ENCODE results near the gene KRT73.

- TF ChIP-seq POLR2AphosphoS5 (IDR thresholded peaks at IDR 0.05; ENCODE audit: low read depth): no peak
- TF ChIP-seq EZH2phosphoT487 (IDR thresholded peaks at IDR 0.05; ENCODE audit: unreplicated experiment): no peak
- TF ChIP-seq CTCF (conservative IDR thresholded peaks at IDR 0.05; ENCODE audit: low read depth in 2 of 2): no peak
- TF ChIP-seq REST (IDR thresholded peaks at IDR 0.05; ENCODE audit: unreplicated experiment): no peak
- TF ChIP-seq EZH2 (IDR thresholded peaks at IDR 0.05; ENCODE audit: low read depth, unreplicated experiment): no peak
- TF ChIP-seq CREB1 (CRISPR knock-in tag; IDR thresholded peaks at IDR 0.05; ENCODE audit: low read depth): no peak
- TF ChIP-seq ZNF114 (CRISPR knock-in tag; IDR thresholded peaks at IDR 0.05): no peak
- TF ChIP-seq JUNB (IDR thresholded peaks at IDR 0.05; ENCODE audit: unreplicated experiment): no peak
- TF ChIP-seq ETS1 (IDR thresholded peaks at IDR 0.05): no peak
- no peak for TF ChIP-seq NANOG (IDR thresholded peaks at IDR 0.05; ENCODE audit: borderline replicate concordance)
Measured at GRCh38 chr12:52615208-52615868, 3.0 kb downstream of the KRT73 start.

Data from GM23338 (cell line).